HL-60/S4 treated with retinoic acid at 250 ng/mL for 4 days and 3 days (cell line): ENCODE results near the gene CFDP1.
"Not testable (repeated sequence)": the region's sequence is repeated elsewhere in the genome, so short reads cannot be mapped to it uniquely, and the experiment has no call there.

Experiments
- in situ Hi-C: fragments of 300-500 bp; cut with MboI; formaldehyde crosslinking; loops from 2 replicates; pipeline ENCODE4 v1.7.0; 2022; ENCODE audit warnings: low sequenced_read_pairs

CFDP1 gene

GRCh38 chr16:75272097-75272551 is 161.2 kb downstream of the CFDP1 start:
- in situ Hi-C loops = no loop called here

- in situ Hi-C loops = no loop called here
These were observed 161.7 kb downstream of the CFDP1 start for GRCh38 chr16:75271441-75272096.

GRCh38 chr16:75269358-75269757 is 163.9 kb downstream of the CFDP1 start:
- in situ Hi-C loops = not testable (repeated sequence)

GRCh38 chr16:75267631-75268264 is 165.6 kb downstream of the CFDP1 start:
- in situ Hi-C loops = no loop called here

DNA sequence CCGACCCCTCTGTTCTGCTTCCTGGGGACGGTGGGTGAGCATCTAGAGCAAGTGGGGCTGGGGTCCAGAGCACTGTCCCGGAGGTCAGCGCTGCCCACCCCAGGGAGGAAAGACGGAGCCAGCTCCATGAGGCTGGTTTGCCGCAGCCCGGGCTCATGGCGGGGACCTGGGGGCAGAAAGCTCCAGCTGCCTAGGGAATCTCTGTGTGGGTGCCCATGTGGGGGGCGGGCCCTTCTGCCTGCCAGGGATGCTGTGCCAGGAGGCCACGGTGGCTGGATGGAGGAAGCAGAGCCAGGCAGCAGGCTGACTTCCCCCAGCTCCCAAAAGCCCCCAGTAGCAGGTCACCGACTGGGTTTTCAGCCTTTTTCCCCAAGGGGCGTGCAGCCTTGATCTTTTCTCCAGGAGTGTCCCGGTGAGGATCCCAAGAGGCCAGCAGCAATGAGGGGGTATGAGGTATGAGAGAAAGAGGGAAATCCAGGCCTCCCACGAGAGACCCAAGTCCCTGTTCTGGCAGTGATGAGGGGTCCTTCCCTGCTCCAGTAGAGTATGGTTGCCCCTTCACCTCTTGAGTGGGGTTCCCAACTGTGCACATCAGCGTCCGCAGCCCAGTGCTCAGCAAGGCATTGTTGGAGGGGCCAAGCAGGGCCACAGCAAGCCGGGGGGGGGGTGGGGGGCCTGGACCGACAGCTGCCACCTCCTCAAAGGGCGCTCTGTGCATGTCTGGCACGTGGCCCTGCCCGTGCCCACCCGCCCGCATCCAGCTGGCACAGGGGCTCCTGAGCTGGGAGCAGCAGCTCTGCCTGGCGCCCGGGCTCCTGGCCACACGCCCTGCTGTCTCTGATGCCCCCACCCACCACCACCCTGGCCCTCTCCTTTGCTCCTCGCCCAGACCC is 166.3 kb downstream of the CFDP1 start:
- in situ Hi-C loops = no loop called here

DNA sequence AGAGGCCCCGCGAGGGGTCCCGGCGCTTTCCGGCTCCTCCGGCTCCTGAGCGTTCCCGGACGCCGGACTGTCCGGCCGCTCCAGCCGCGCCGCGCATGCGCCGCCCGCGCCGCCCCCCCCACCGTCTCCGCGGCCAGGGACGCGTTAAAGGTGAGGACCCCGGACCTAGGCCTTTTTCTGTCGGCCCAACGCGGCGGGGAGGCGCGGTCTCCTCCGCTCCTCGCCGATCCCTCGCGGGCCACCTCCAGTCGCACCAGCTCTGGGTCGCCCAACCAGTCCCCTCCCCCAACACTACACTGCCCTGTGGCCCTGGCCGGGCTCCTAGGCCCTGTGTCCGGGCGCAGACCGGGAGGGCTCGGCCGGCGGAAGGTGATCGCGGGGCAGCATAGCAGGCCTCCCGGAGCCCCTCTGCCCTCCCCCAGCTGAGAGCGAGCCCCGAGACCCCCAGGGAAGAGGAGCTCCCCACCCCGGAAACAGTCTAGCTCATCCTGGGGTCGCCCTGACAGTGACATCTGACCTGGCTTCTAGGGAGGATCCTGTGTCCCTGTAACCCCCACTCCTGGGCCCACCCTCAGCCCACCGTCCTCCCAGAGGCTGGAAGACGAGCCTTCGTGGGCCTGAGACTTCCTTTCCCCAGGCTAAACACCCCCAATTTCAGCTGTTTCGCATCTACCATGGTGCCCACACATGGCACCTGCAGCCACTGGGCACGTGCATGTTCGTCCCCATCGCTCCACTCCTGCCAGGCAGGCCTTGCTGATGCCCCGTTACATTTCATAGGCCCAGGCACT is 167.2 kb downstream of the CFDP1 start:
- in situ Hi-C loops = no loop called here

- in situ Hi-C loops = no loop called here
These were observed 168.0 kb downstream of the CFDP1 start for GRCh38 chr16:75264999-75265910.

GRCh38 chr16:75264457-75264998 is 168.8 kb downstream of the CFDP1 start:
- in situ Hi-C loops = no loop called here

- in situ Hi-C loops = no loop called here
These were observed 169.3 kb downstream of the CFDP1 start for GRCh38 chr16:75263963-75264445.

DNA sequence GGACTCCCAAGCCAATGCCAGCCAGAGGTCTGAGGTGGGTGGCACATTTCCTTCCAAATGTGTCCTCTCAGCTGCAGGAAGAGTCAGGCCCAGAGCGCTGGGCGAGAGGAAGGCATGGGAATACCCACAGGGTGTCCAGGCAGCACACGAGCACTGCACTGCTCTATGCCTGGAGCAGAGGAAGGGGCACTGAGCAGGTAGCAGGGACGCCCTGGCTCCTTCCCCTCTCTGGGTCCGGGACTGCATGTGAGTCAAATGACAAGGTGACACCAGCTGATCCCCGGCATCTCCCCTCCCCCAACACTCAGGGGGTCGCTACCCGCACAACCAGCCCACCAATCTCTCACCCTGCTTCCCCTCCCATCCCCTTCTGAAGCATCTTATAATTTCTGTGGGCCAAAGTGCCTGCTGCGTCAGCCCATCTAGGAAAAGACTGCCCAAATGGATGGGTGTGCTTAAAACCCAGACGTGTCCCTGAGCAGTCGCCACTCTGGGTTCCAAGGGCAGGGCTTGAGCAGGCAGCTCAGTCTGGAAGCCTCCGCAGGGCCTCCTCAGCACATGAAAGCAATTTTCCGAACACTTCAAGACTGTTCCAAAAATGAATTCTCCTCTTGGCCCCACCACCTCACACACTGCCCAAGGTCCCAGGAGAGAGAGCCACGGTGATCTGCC is 169.9 kb downstream of the CFDP1 start:
- in situ Hi-C loops = no loop called here

- in situ Hi-C loops = no loop called here
These were observed 170.5 kb downstream of the CFDP1 start for GRCh38 chr16:75262800-75263127.

DNA sequence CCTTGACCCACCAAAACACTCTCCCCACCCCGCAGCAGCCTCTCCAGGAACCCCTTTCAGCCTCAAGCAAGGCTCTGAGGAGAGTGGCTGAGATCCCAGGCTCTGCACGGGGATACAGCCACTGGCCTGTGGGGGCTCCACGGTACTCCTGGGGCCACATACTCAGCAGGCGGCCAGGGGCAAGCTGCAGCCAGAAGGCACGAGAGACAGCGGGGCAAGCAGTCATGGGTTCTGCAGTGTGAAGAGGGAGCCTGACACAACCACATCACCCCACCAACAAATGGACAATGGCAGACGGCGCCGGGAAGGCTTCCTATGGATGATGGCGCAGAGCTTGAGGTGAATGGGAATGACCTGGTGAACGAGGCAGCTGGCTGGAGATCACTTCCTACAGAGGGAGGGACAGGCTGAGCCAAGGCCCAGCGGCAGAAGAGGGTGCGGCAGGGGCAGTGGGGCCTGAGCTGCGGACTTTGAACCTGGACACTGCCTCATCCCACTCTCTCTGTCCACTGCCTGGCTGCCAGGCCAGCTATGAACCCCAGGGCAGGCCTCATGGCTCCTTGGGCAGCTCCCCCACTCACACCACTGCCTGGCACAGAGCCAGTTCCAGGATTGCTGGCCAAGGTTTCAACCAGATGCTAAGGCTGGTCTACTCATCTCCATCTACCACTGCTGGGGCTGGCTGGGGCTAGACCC is 171.1 kb downstream of the CFDP1 start:
- in situ Hi-C loops = no loop called here

DNA sequence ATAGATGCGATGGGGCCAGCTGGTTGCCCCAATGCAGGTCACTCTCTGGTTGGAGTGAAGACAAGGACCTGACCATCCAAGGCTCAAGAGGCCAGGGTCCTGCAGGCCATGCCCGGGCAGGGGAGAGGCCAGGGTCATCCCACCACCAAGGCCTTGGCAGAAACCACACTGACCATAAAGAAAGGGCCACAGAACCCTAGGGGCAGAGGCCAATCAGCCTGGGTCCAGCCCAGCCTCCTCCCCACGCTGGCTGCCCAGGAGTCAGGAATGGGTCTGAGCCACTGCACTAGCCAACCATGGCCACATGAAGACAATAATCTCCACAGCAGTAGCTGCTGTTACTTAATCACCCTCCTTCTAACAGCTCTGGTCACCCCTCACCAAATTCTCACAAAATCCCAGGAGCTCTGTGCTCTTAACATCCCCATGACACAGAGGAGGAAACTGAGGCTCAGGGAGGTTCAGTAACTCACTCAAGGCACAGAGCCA is 171.7 kb downstream of the CFDP1 start:
- in situ Hi-C loops = no loop called here

- in situ Hi-C loops = no loop called here
These were observed 172.3 kb downstream of the CFDP1 start for GRCh38 chr16:75260851-75261589.

GRCh38 chr16:75258807-75259141 is 174.5 kb downstream of the CFDP1 start:
- in situ Hi-C loops = no loop called here

GRCh38 chr16:75257886-75258806 is 175.2 kb downstream of the CFDP1 start:
- in situ Hi-C loops = no loop called here
